GM12878 (cell line): ENCODE data around the gene STAT5B.

Experiments
- ATF2 ChIP-seq: IDR thresholded peaks from 2 replicates; pipeline ENCODE4 v1.6.1; 2012; ENCODE audit warnings: low read length, inconsistent platforms
- CTCF ChIP-seq, 3 experiments: IDR thresholded peaks in 2 of 3; conservative IDR thresholded peaks in 1 of 3; 2 replicates each; pipeline ENCODE4 v1.5.1; 2011; ENCODE audit warnings: low read depth in 3 of 3, low read length in 3 of 3, mild to moderate bottlenecking in 3 of 3, control low read depth in 2 of 3, moderate library complexity in 2 of 3, inconsistent platforms in 1 of 3, mixed read lengths in 1 of 3; ENCODE audit not compliant: control insufficient read depth in 2 of 3, insufficient read depth in 1 of 3; ENCODE audit errors: extremely low read depth in 1 of 3
- E2F4 ChIP-seq: IDR thresholded peaks from 2 replicates; pipeline ENCODE4 v1.6.1; 2012; ENCODE audit warnings: low read depth, low read length, improper control_type of control experiment
- EZH2 ChIP-seq: IDR thresholded peaks from 2 replicates; pipeline ENCODE4 v1.6.1; 2012; ENCODE audit warnings: low read depth, mild to moderate bottlenecking, control low read depth, inconsistent platforms, low read length, borderline replicate concordance; ENCODE audit not compliant: control insufficient read depth
- JUNB ChIP-seq: IDR thresholded peaks from 2 replicates; pipeline ENCODE4 v1.6.1; 2016; ENCODE audit warnings: antibody characterized with exemption, mild to moderate bottlenecking
- TAF1 ChIP-seq: IDR thresholded peaks from 2 replicates; pipeline ENCODE4 v1.6.1; 2011; ENCODE audit warnings: mild to moderate bottlenecking, low read depth, low read length, borderline replicate concordance
- ZSCAN29 ChIP-seq: fragments of 450-650 bp; IDR thresholded peaks from 2 replicates; pipeline ENCODE4 v1.6.1; 2017; ENCODE audit warnings: mild to moderate bottlenecking, moderate library complexity

GRCh38 chr17:42274812-42275526 is 1.2 kb downstream of the STAT5B start:
- TF ChIP-seq E2F4 (no peak), CTCF (IDR thresholded peaks at IDR 0.05 in 2 of 3, conservative IDR thresholded peaks at IDR 0.05 in 1 of 3; ENCODE audit: control insufficient read depth in 2 of 3, extremely low read depth in 1 of 3, insufficient read depth in 1 of 3, low read depth in 3 of 3, low read length in 3 of 3) (no peak), ATF2 (no peak), EZH2 (no peak), TAF1 (no peak), ZSCAN29 (no peak), JUNB (no peak)
